GM23248 (cell line): ENCODE results near the gene TMEM95. TPM values are rescaled to one million over a fixed set of nuclear protein-coding genes. Genes with fewer than 3 reads are reported as not detected.
A peak's percentile ranks its signal among the peaks of the same experiment; 100 is the strongest.

ENCODE experiments used
- DNase-seq: peaks from one replicate; pipeline ENCODE4 v3.0.0-alpha.2; 2015
- H2AFZ ChIP-seq: fragments of 200-600 bp; sonication (generic); 2 replicates; pipeline ENCODE4 v1.6.1; 2016; ENCODE audit warnings: antibody characterized with exemption
- H3F3A ChIP-seq: fragments of 200-600 bp; sonication (generic); 2 replicates; pipeline ENCODE4 v1.6.1; 2016; ENCODE audit warnings: mild to moderate bottlenecking, antibody characterized with exemption, mixed run types; ENCODE audit not compliant: insufficient read depth
- H3K27ac ChIP-seq: fragments of 200-600 bp; sonication (generic); 2 replicates; pipeline ENCODE4 v1.5.1; 2016; ENCODE audit warnings: mild to moderate bottlenecking
- H3K27me3 ChIP-seq: fragments of 200-600 bp; sonication (generic); replicated peaks from 2 replicates; pipeline ENCODE4 v1.6.1; 2016; ENCODE audit warnings: mild to moderate bottlenecking; ENCODE audit not compliant: insufficient read depth
- H3K36me3 ChIP-seq: fragments of 200-600 bp; sonication (generic); 2 replicates; pipeline ENCODE4 v1.6.1; 2016; ENCODE audit warnings: low read depth, mild to moderate bottlenecking
- H3K4me1 ChIP-seq: fragments of 200-600 bp; sonication (generic); 2 replicates; pipeline ENCODE4 v1.6.1; 2016; ENCODE audit warnings: mild to moderate bottlenecking; ENCODE audit not compliant: insufficient read depth
- H3K4me2 ChIP-seq: fragments of 200-600 bp; sonication (generic); one replicate; pipeline ENCODE4 v1.6.1; 2016; ENCODE audit warnings: mild to moderate bottlenecking; ENCODE audit not compliant: unreplicated experiment
- H3K4me3 ChIP-seq: fragments of 200-600 bp; sonication (generic); 2 replicates; pipeline ENCODE4 v1.5.1; 2016; ENCODE audit warnings: mild to moderate bottlenecking
- H3K79me2 ChIP-seq: fragments of 200-600 bp; sonication (generic); 2 replicates; pipeline ENCODE4 v1.6.1; 2016; ENCODE audit warnings: mild to moderate bottlenecking; ENCODE audit not compliant: insufficient read depth
- H3K9ac ChIP-seq: fragments of 200-600 bp; sonication (generic); 2 replicates; pipeline ENCODE4 v1.6.1; 2016; ENCODE audit warnings: mild to moderate bottlenecking
- H3K9me2 ChIP-seq: fragments of 200-600 bp; sonication (generic); 2 replicates; pipeline ENCODE4 v1.6.1; 2016; ENCODE audit warnings: mixed run types, mild to moderate bottlenecking, moderate library complexity; ENCODE audit not compliant: insufficient read depth
- H3K9me3 ChIP-seq: fragments of 200-600 bp; sonication (generic); one replicate; pipeline ENCODE4 v1.6.1; 2017; ENCODE audit warnings: low read depth
- H4K20me1 ChIP-seq: fragments of 200-600 bp; sonication (generic); 2 replicates; pipeline ENCODE4 v1.6.0; 2016; ENCODE audit not compliant: insufficient read depth
- EZH2 ChIP-seq: fragments of 200-600 bp; sonication (generic); IDR thresholded peaks from 2 replicates; pipeline ENCODE4 v1.6.1; 2018; ENCODE audit warnings: antibody characterized with exemption, mild to moderate bottlenecking; ENCODE audit not compliant: insufficient read depth, poor library complexity, severe bottlenecking
- EZH2phosphoT487 ChIP-seq: fragments of 200-600 bp; sonication (generic); IDR thresholded peaks from 2 replicates; pipeline ENCODE4 v1.6.1; 2018; ENCODE audit warnings: antibody characterized with exemption, moderate library complexity, mild to moderate bottlenecking, low read depth; ENCODE audit not compliant: insufficient read depth
- WGBS, 2 experiments: methylation state at CpG; one replicate each; pipeline ENCODE4 v1.1.6; 2015 to 2017; ENCODE audit warnings: low lambda C conversion rate in 2 of 2, low coverage in 1 of 2; ENCODE audit errors: missing lambda C conversion rate in 2 of 2; 5-methylcytosine and 5-hydroxymethylcytosine counted together
- in situ Hi-C: fragments of 300-500 bp; cut with MboI; formaldehyde crosslinking; loops from 2 replicates; pipeline ENCODE4 v1.15.0; 2020
- polyA plus RNA-seq: library from polyadenylated mRNA; unstranded; fragments of >200 nt; fragmentation: Nextera tagmentation; extraction: Ambion mirVana; gene quantifications from 2 replicates; pipeline ENCODE4 v1.2.1, GENCODE V29; 2016
- total RNA-seq: library from RNA; depleted of rRNA; stranded (reverse); fragments of >200 nt; shearing (Covaris generic); gene quantifications from 2 replicates; pipeline ENCODE4 v1.2.3, GENCODE V29; 2014

TMEM95 gene
- total and polyA plus RNA-seq, 2 experiments from 2014 or later: not detected

GRCh38 chr17:7392696-7393612, 38.0 kb downstream of the TMEM95 start:
- Histone ChIP-seq H3K4me2 (peak overlapping the region; percentile 94), H3K9me3 (no peaks in the 10 kb centered on the region), H4K20me1 (no peaks in the 10 kb centered on the region), H3K36me3 (peaks cover 4% of the 10 kb centered on the region; the same call in 1 of the 2 replicates), H3K27ac (no peak overlapping the region), H3K4me3 (peak overlapping the region; percentile 91), H3K4me1 (peaks cover 4% of the 10 kb centered on the region; the same call in 1 of the 2 replicates), H3K9ac (peak overlapping the region; percentile 89), H3K27me3 (no peaks in the 10 kb centered on the region), H3K9me2 (no peaks in the 10 kb centered on the region), H3K79me2 (peaks cover 22% of the 10 kb centered on the region), H3F3A (0 out of 2 replicates have a peak, but pooled peaks cover 6% of the 10 kb centered on the region), H2AFZ (peak overlapping the region; percentile 80)
- no peak for TF ChIP-seq EZH2
- TF ChIP-seq EZH2phosphoT487: no peak
- DNase-seq: no peak
- 81 to 83% methylated on average over 41 to 42 of the region's 42 CpGs for WGBS, 2 experiments
- in situ Hi-C loops: no loop called here

DNA sequence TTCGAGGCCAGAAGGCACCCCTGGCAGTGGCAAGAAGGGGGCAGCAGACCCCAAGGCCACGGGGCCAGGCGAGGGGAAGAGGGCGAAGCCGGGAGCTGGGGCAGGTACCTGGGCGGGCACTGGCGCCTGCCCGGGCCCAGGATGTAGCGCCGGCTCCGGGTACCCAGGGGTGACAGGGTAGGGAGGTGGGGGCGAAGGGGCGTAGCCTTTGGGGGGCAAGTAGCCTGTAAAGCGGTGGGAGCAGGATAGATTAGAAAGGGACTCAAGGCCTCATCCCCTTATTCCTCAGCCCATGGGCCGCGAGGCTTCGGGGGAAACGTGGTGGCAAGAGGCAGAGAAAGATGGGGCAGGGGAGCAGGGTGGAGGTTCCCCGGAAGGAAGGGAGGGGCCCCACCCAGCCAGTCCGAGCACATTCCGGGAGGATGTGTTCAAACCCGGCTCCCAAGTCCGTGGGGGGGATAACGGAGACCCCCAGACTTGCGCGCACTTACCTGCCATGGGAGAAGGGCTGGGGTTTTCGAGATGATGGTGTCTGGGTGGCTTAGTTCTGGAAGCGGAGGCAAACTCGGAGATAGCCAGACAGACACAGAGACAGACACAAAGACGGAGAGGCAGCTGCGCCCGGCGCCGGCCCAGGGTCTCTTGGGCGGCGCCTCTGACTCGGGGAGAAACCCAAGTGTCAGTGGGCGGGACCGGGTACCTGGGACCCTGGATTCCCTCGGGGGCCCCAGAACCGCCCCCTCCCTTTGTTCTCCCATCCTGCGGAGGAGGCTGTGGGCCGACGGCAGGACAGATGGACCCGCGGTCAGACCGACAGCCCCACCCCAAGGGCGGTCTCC, 38.9 kb downstream of the TMEM95 start:
- Histone ChIP-seq H3K9me2 (no peaks in the 10 kb centered on the region), H3K9ac (peak overlapping the region; percentile 89), H3K4me2 (peak overlapping the region; percentile 94), H2AFZ (peak overlapping the region; percentile 80), H3K4me1 (peaks cover 4% of the 10 kb centered on the region; the same call in 1 of the 2 replicates), H3K27me3 (no peaks in the 10 kb centered on the region), H3F3A (0 out of 2 replicates have a peak, but pooled peaks cover 6% of the 10 kb centered on the region), H3K79me2 (peaks cover 22% of the 10 kb centered on the region), H3K9me3 (no peaks in the 10 kb centered on the region), H4K20me1 (no peaks in the 10 kb centered on the region), H3K4me3 (peak overlapping the region; percentile 91), H3K36me3 (no peaks in the 10 kb centered on the region; the same call in 1 of the 2 replicates), H3K27ac (peak overlapping the region; percentile 92)
- peak; percentile 59 for DNase-seq
- in situ Hi-C loops: no loop called here
- TF ChIP-seq EZH2: no peak
- no peak for TF ChIP-seq EZH2phosphoT487
- WGBS, 2 experiments: 6 to 9% methylated on average over 32 to 45 of the region's 48 CpGs

DNA sequence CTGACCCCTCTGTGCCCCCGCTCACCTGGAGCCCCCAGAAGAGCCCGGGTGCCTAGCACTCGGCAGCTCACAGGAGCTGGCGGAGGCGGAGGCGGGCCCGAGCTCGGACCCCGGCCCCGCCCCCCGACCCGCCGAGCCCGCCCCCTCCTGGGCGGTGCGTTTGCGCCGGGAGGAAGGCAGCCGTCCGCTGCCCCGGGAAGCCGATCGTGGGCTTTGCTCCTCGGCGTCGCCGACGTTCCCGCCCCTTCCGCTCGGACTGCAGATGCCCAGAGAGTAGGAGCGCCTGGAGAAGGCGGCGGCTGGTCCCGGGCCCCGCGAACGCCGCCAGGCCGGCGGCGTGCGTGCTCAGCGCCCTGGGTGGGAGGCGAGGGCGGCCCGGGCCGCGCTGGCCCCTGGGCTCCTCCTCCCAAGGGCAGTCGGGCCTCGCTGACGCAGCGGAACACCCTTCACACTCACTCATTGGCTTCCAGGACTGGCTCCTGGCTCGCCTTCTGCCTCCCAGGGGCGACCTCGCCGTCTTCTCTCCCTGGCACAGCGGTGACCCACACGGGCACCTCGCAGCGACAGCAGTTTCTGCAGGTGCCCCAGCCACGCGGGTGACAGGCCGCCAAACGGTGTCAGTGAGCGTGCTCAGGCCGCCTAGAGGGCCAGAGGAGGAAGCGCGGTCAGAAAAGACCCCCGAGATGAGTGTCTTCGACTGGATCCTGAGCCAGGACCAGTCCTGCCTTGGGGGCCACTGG, 39.7 kb downstream of the TMEM95 start, which contains the start of gene PLSCR3:
Gene PLSCR3, minus strand, starts transcription at position 74 of the 740 bp plus-strand sequence. CDS start 415 bp downstream, outside the sequence.
- Histone ChIP-seq H3K9me2 (no peaks in the 10 kb centered on the region), H3K36me3 (no peaks in the 10 kb centered on the region; the same call in 1 of the 2 replicates), H3K27ac (peak within 1 kb of the TSS; percentile 92), H3K9ac (peak within 1 kb of the TSS; percentile 89), H3K4me2 (peak within 1 kb of the TSS; percentile 94), H3K79me2 (peaks cover 22% of the 10 kb centered on the region), H4K20me1 (no peaks in the 10 kb centered on the region), H3K27me3 (no peaks in the 10 kb centered on the region), H3K4me3 (peak within 1 kb of the TSS; percentile 91), H3K9me3 (no peaks in the 10 kb centered on the region), H3K4me1 (peaks cover 4% of the 10 kb centered on the region; the same call in 1 of the 2 replicates), H2AFZ (peak within 1 kb of the TSS; percentile 80), H3F3A (0 out of 2 replicates have a peak, but pooled peaks cover 8% of the 10 kb centered on the region)
- DNase-seq: peak; percentile 94
- TF ChIP-seq EZH2: no peak
- no peak for TF ChIP-seq EZH2phosphoT487
- WGBS, 2 experiments: 1 to 2% methylated on average over 38 to 44 of the region's 71 CpGs
- in situ Hi-C loops: no loop called here
